Stimulated activated CD4-positive, alpha-beta T cell treated with anti-CD3 and anti-CD28 coated beads, Interleukin-12 subunit alpha, Interleukin-12 subunit beta, amount 100 ng/mL, for 48 hours (primary cell): ENCODE measurements around the gene TEX13D.

Source experiments
- DNase-seq, 3 donors: peaks; one replicate each; pipeline ENCODE4 v3.0.0-alpha.2; 2020; ENCODE audit warnings: low read depth in 2 of 3, low spot score in 1 of 3

TEX13D gene

DNA sequence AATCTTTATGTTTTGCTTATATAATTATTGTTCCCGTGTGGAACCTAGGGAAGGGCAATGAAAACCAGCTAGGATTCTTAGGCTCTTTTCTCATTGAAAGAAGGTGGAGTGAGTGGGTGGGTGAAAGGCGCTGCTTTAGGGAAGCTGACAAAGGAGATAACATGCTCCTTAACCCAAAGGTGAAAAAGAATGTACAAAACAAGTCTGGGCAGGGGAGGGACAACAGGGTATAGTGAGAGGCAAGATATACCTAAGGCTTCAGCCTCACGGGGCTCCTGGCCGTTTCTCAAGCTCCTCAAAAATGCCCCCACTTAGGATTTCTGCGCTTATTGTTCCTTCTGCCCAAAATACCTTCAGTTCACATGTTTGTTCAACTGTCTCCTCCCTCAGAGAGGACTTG lies 15.7 kb downstream of the TEX13D start:
- DNase-seq: no peak

DNA sequence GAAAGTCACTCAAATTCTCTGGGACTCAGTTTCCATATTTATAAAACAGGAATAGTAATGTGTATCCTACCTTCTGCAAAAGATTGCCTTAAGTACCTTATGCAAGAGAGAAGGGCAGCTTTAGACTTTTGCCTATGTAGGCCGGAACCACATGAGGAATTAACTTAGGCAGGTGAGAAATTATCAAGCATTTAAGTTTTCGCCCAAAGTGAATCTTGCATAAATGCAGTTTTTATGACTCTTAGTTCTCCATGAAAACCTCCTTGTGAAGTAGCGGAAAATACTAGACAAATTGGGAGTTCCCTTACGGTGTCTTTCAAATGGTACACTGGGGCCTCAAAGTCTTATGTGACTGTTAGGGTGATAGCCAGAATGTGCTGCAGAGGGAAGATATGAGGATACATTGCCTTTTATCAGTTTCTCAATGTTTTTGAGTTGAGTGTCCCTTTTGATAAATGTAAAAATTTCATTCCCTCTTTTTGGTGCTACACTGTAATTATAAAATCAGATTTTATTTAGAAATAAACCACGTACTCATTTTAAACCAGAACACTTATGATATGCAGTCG lies 16.5 kb downstream of the TEX13D start:
- no peak for DNase-seq

DNA sequence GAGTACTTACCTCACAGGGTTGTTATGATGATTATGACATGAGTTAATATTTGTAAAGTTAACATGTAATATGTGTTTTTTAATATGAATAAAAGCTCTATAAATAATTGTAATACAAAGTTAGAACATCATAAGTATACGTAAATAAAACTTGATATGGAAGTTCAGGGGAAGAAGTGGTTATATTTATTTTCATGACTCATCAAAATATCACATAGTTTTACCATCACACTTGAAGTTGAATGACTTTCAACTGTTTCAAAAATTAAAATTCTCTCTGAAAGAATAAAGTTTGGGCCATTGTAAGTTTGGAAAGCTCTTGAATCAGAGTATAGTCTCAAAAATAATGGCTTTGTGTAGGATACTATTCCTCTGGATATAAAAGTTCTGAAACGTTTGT lies 22.2 kb downstream of the TEX13D start:
- no peak for DNase-seq

DNA sequence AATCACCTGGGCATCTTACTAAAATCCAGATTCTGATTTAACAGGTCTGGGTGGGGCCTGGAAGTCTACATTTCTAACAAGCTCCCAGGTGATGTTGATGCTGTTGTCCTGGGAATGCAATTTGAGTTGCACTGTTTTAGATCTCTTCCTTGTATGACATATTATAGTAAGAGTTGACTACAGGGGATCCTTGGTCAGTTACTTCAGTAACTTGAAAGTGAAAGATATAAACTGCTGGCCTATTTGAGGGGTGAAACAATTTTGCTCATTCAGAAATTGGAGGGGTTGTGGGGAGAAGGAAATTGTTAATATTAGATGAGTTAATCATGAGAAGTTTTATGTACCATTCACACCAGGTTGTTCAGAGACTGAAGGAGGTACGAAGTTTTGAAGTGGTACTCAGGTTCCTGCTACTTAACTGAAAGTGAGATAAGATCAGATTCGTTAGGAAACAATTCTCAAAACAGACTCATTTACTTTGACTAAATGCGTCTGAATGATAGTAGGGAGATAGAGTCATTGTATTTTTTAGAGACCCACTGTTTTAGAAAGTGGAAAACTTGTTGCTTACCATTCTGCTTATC lies 26.4 kb downstream of the TEX13D start:
- no peak for DNase-seq

DNA sequence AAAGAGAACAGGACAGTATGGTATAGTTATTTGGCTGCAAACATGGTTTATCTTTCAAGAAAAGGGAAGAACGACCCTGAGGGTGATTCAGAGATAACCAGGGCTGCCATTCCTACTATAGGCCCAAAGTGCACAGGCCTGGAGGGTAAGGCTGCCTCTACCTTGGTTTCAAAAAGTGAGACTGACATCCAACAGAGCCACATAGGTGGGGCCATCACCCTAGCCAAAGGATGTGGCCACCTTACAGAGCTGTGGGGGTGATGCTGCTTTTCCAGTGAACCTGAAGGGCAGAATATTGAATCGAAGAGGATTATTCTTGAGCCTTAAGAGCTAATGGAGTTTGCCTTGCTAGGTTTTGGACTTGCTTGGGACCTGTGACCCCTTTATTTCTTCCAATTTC lies 29.6 kb downstream of the TEX13D start:
- no peak for DNase-seq

DNA sequence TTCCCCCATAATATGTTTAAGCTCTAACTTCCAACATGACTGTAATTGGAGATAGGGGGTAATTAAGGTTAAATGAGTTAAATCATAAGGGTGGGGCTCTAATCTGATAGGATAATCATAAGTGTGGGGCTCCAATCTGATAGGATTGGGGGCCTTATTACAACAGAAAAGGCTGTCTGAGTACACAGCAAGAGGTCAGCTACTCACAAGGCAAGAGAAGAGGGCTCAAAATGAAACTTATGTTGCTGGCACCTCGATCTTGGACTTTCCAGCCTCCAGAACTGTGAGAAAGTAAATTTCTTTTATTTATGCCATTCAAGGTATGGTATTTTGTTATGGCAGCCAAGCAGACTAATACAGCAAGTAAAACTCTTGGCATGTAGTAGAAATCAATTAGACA lies 30.3 kb downstream of the TEX13D start:
- no peak for DNase-seq

DNA sequence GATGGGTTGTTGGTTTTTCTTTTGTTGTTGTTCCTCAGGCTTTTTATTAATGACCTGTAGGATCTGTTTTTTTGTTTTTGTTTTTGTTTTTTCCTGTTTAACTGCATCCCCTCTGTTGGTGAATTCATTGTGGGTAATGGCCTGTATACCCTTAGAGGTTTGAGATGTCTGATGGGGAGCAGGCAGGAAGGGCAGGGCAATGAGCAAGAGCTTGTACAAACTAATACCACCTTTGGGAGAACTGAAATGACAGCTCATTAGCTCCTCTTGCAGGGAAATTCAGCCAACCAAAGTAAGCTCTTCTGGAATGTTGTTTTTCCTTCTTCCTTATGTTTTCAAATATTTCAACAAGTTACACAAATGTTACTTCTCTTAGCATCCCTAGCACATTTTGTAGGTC lies 37.3 kb downstream of the TEX13D start:
- DNase-seq: no peak

DNA sequence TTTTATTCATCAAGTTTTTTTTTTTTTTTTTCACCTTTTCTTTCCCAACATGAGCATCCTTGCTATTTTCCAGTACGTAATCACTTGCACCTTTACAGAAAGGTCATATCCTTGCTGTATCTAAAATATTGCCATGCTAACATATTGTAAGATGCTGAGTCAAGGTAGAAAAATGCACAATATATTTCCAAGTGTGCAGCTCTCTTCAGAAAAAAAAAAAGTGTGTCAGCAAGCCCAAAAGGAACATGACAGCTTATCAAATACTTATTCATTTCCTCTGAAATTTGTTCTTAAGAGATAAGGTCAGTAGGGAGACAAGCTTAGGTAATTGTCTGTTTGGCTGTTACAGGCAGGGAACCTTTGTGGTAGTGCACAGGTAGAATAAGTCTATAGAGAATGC lies 40.9 kb downstream of the TEX13D start:
- DNase-seq: no peak

DNA sequence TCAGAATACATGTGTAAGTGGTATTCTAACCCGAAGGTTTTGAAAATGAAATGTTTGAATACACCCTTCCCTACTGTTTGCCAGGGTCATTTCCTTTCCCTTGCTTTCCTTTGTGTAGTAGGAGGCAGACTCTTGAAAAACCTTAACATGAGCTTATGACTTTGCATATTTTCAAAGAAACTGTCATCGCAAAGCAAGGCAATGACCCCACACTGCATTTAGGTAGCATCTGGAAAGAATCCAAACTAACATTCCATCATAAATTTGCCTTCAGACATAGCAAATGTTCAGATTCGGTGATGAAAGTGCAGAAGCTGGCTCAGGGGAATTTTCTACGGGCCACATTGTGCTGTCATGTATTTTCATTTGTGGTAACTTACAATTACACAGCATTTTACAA lies 46.2 kb downstream of the TEX13D start:
- no peak for DNase-seq

DNA sequence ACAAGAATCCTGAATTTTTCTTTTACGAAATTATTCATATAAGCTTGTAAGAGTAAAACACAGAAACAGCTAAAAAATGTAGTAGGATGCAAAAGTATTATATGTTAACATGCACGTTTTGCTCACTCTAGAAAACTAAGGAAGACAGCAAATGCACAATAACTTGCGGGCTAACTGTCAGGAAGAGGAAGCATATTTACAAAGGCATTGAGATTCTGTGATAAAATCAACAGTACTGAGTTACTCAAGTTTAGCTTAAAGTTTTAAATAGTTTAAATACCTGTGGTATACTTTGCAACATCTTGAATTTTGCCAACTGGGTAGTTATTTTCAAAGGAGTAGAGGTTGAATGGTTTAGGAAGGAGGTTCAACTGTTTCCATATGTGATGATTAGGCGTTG lies 50.9 kb downstream of the TEX13D start:
- DNase-seq: no peak

DNA sequence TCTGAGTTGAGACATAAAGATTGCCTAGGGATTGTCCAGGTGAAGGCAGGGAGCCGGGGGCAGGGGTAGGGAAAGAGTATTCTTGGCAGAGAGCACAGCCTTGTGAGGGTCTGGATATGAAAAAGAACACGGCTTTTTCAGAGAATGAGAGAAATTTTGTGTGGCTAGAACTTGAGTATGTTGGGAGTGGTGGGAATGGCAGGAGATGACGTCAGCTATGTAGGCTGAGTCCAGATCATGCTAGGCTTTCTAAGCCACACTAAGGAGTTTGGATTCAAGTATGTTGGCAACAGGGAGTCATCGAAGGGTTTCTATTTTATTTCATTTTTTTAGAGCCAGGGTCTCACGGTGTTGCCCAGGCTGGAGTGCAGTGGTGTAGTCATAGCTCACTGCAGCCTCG lies 53.9 kb downstream of the TEX13D start:
- no peak for DNase-seq
